ENCODE results near the gene MS4A4E. TPM values are rescaled to one million over a fixed set of nuclear protein-coding genes. Genes with fewer than 3 reads are reported as not detected.

The MS4A4E gene
- total RNA-seq, 2 experiments from 2014 or later, result not detected

- no peak overlapping the region for H3K4me3 ChIP-seq (ENCODE audit: low read depth, low read length, poor library complexity, severe bottlenecking)
- BruUV-seq (replicated peaks), result no TSS peak
- no peaks in the 10 kb centered on the region for H3K4me1 ChIP-seq (ENCODE audit: insufficient read depth, low read length, poor library complexity, severe bottlenecking)
- no peak overlapping the region for H3K27ac ChIP-seq (ENCODE audit: low read depth, low read length, poor library complexity, severe bottlenecking)
- H2AFZ ChIP-seq (ENCODE audit: low read length), result no peak overlapping the region
- no peak for TF ChIP-seq CTCF (conservative IDR thresholded peaks at IDR 0.05; ENCODE audit: low read length)
- H3K9me3 ChIP-seq (ENCODE audit: low read length), result no peaks in the 10 kb centered on the region
- ChIA-PET CTCF (ENCODE audit: unreplicated experiment) (no interaction called here), POLR2A (no interaction called here)
- H3K4me2 ChIP-seq (ENCODE audit: low read length), result no peak overlapping the region
- no peak for DNase-seq (ENCODE audit: low spot score)
- no peaks in the 10 kb centered on the region for H3K79me2 ChIP-seq (ENCODE audit: insufficient read depth, low read depth, low read length)
- no peaks in the 10 kb centered on the region for H3K9me2 ChIP-seq (ENCODE audit: insufficient read depth, low read length)
- H4K20me1 ChIP-seq (ENCODE audit: insufficient read depth, low read length), result no peaks in the 10 kb centered on the region
- intact Hi-C loops (cut with micrococcal nuclease; ENCODE audit: unreplicated experiment), result no loop called here
- H3K36me3 ChIP-seq (ENCODE audit: insufficient read depth, low read length), result no peaks in the 10 kb centered on the region
These were observed 81.2 kb downstream of the MS4A4E start for GRCh38 chr11:60161766-60162165.

GRCh38 chr11:60161107-60161506 is 81.8 kb downstream of the MS4A4E start:
- no peak for TF ChIP-seq CTCF (conservative IDR thresholded peaks at IDR 0.05; ENCODE audit: low read length)
- H4K20me1 ChIP-seq (ENCODE audit: insufficient read depth, low read length), result no peaks in the 10 kb centered on the region
- intact Hi-C loops (cut with micrococcal nuclease; ENCODE audit: unreplicated experiment), result no loop called here
- CTCF ChIA-PET (ENCODE audit: unreplicated experiment), result no interaction called here
- no peaks in the 10 kb centered on the region for H3K9me3 ChIP-seq (ENCODE audit: low read length)
- H2AFZ ChIP-seq (ENCODE audit: low read length), result no peak overlapping the region
- no peaks in the 10 kb centered on the region for H3K36me3 ChIP-seq (ENCODE audit: insufficient read depth, low read length)
- BruUV-seq (replicated peaks), result no TSS peak
- H3K4me1 ChIP-seq (ENCODE audit: insufficient read depth, low read length, poor library complexity, severe bottlenecking), result no peaks in the 10 kb centered on the region
- no peak overlapping the region for H3K4me3 ChIP-seq (ENCODE audit: low read depth, low read length, poor library complexity, severe bottlenecking)
- H3K79me2 ChIP-seq (ENCODE audit: insufficient read depth, low read depth, low read length), result no peaks in the 10 kb centered on the region
- no peak overlapping the region for H3K4me2 ChIP-seq (ENCODE audit: low read length)
- DNase-seq (ENCODE audit: low spot score), result no peak
- no peaks in the 10 kb centered on the region for H3K9me2 ChIP-seq (ENCODE audit: insufficient read depth, low read length)
- no peak overlapping the region for H3K27ac ChIP-seq (ENCODE audit: low read depth, low read length, poor library complexity, severe bottlenecking)
- POLR2A ChIA-PET, result no interaction called here

- no peak for DNase-seq (ENCODE audit: low spot score)
- no peaks in the 10 kb centered on the region for H3K9me2 ChIP-seq (ENCODE audit: insufficient read depth, low read length)
- intact Hi-C loops (cut with micrococcal nuclease; ENCODE audit: unreplicated experiment), result no loop called here
- H3K9me3 ChIP-seq (ENCODE audit: low read length), result no peaks in the 10 kb centered on the region
- no peaks in the 10 kb centered on the region for H4K20me1 ChIP-seq (ENCODE audit: insufficient read depth, low read length)
- H3K27ac ChIP-seq (ENCODE audit: low read depth, low read length, poor library complexity, severe bottlenecking), result no peak overlapping the region
- H3K4me1 ChIP-seq (ENCODE audit: insufficient read depth, low read length, poor library complexity, severe bottlenecking), result no peaks in the 10 kb centered on the region
- CTCF ChIA-PET (ENCODE audit: unreplicated experiment), result no interaction called here
- no peaks in the 10 kb centered on the region for H3K79me2 ChIP-seq (ENCODE audit: insufficient read depth, low read depth, low read length)
- H3K36me3 ChIP-seq (ENCODE audit: insufficient read depth, low read length), result no peaks in the 10 kb centered on the region
- H3K4me2 ChIP-seq (ENCODE audit: low read length), result no peak overlapping the region
- POLR2A ChIA-PET, result no interaction called here
- BruUV-seq (replicated peaks), result no TSS peak
- no peak overlapping the region for H3K4me3 ChIP-seq (ENCODE audit: low read depth, low read length, poor library complexity, severe bottlenecking)
- no peak for TF ChIP-seq CTCF (conservative IDR thresholded peaks at IDR 0.05; ENCODE audit: low read length)
- no peak overlapping the region for H2AFZ ChIP-seq (ENCODE audit: low read length)
These were observed 83.1 kb downstream of the MS4A4E start for GRCh38 chr11:60159868-60160267.

Data from OCI-LY7 (cell line).